SU-DHL-6 (cell line): Measurements from ENCODE around the gene KLK2.

Experiments
- H2AFZ ChIP-seq: fragments of 200-600 bp; sonication (generic); 2 replicates; pipeline ENCODE4 v1.6.1; 2014; ENCODE audit warnings: low read depth, mild to moderate bottlenecking, moderate library complexity, mixed read lengths, antibody characterized with exemption, low read length; ENCODE audit not compliant: severe bottlenecking
- H3F3A ChIP-seq: fragments of 200-600 bp; shearing (Covaris generic); 2 replicates; pipeline ENCODE4 v1.6.0; 2016; ENCODE audit warnings: antibody characterized with exemption, mild to moderate bottlenecking; ENCODE audit not compliant: insufficient read depth
- H3K27ac ChIP-seq: fragments of 200-600 bp; sonication (generic); 2 replicates; pipeline ENCODE4 v1.5.1; 2016; ENCODE audit warnings: low read depth, mild to moderate bottlenecking, low read length, moderate library complexity, mixed read lengths
- H3K27me3 ChIP-seq: fragments of 200-600 bp; sonication (generic), shearing (Covaris generic); 2 replicates; pipeline ENCODE4 v1.6.0; 2014; ENCODE audit warnings: mild to moderate bottlenecking, low read length
- H3K36me3 ChIP-seq: fragments of 200-600 bp; sonication (generic); 2 replicates; pipeline ENCODE4 v1.6.1; 2014; ENCODE audit warnings: mild to moderate bottlenecking, low read length, mixed read lengths
- H3K4me2 ChIP-seq: fragments of 300-600, 200-600 bp; shearing (Covaris generic), sonication (generic); 2 replicates; pipeline ENCODE4 v1.6.0; 2014; ENCODE audit warnings: low read length, low read depth, mild to moderate bottlenecking; ENCODE audit not compliant: poor library complexity, severe bottlenecking
- H3K4me3 ChIP-seq: fragments of 200-600 bp; sonication (generic); 2 replicates; pipeline ENCODE4 v1.5.1; 2014; ENCODE audit warnings: antibody characterized with exemption, low read length, mild to moderate bottlenecking, mixed read lengths; ENCODE audit not compliant: insufficient read depth, poor library complexity, severe bottlenecking
- H3K79me2 ChIP-seq: fragments of 200-600 bp; sonication (generic); 2 replicates; pipeline ENCODE4 v1.6.1; 2014; ENCODE audit warnings: mild to moderate bottlenecking, low read length, moderate library complexity; ENCODE audit not compliant: insufficient read depth
- H3K9ac ChIP-seq: fragments of 200-600 bp; sonication (generic); 2 replicates; pipeline ENCODE4 v1.7.0; 2014; ENCODE audit warnings: mild to moderate bottlenecking, low read length
- H3K9me2 ChIP-seq: fragments of 200-600 bp; sonication (generic); replicated peaks from 2 replicates; pipeline ENCODE4 v1.6.1; 2014; ENCODE audit warnings: low read length; ENCODE audit not compliant: insufficient read depth
- H3K9me3 ChIP-seq: fragments of 200-600 bp; sonication (generic); 2 replicates; pipeline ENCODE4 v1.6.1; 2014; ENCODE audit warnings: low read length, mixed read lengths; ENCODE audit not compliant: insufficient read depth
- H4K20me1 ChIP-seq: fragments of 200-600 bp; sonication (generic); 2 replicates; pipeline ENCODE4 v1.6.1; 2014; ENCODE audit warnings: low read depth, mild to moderate bottlenecking, antibody characterized with exemption, low read length, moderate library complexity, mixed read lengths
- EZH2phosphoT487 ChIP-seq: fragments of 200-600 bp; sonication (generic), shearing (Covaris generic); conservative IDR thresholded peaks from 2 replicates; pipeline ENCODE4 v1.6.1; 2018; ENCODE audit warnings: mild to moderate bottlenecking, antibody characterized with exemption, low read length, moderate library complexity, mixed read lengths
- TF ChIP-seq, protein P1 (sequence below): fragments of 200-600 bp; sonication (generic); IDR thresholded peaks from one replicate; pipeline ENCODE4 v1.5.1; 2017; ENCODE audit warnings: antibody characterized with exemption, mild to moderate bottlenecking, low read length, moderate library complexity; ENCODE audit not compliant: insufficient read depth, poor library complexity, severe bottlenecking

Gene KLK2

DNA sequence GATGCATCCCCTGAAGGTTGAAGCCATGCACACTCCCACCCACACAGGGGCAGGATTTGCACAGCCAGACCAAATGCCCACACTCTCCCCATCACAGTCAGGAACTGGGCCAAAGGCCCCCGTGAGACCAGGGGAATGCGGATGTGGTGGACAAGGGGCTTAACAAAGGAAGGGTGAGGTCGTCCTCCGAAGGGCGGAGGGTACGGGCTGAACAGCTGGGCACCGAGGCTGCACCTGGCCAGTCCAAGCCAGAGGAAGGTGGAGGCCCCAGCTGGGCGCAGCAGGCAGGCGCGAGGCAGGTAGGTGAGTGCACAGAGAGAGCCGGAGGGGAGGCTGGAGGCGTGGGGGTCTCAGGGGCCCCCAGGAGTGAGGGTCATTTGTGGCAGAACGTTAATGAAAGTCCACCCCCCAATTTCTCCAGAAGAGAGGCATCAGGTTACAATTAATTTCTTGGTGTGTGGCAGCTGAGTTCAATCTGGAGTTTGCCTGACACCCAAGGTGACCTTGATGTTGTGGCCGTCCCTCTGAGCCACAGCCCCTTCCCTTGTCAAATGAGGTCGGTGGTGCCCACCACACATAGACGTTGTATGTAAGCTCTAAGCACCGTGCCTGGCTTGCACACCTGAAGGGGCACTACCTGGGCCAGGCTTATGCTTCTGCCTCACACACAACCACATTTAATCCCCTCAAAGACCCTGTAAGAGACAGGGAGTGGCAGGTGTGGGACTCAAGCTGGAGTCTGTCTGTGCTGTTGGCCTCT lies 42.8 kb upstream of the KLK2 start:
- H3K4me2 ChIP-seq = no peak overlapping the region
- H3K9me2 ChIP-seq = no peaks in the 10 kb centered on the region
- H3K27me3 ChIP-seq = no peaks in the 10 kb centered on the region
- TF ChIP-seq, protein P1, sequence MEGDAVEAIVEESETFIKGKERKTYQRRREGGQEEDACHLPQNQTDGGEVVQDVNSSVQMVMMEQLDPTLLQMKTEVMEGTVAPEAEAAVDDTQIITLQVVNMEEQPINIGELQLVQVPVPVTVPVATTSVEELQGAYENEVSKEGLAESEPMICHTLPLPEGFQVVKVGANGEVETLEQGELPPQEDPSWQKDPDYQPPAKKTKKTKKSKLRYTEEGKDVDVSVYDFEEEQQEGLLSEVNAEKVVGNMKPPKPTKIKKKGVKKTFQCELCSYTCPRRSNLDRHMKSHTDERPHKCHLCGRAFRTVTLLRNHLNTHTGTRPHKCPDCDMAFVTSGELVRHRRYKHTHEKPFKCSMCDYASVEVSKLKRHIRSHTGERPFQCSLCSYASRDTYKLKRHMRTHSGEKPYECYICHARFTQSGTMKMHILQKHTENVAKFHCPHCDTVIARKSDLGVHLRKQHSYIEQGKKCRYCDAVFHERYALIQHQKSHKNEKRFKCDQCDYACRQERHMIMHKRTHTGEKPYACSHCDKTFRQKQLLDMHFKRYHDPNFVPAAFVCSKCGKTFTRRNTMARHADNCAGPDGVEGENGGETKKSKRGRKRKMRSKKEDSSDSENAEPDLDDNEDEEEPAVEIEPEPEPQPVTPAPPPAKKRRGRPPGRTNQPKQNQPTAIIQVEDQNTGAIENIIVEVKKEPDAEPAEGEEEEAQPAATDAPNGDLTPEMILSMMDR = no peak
- no peak for TF ChIP-seq EZH2phosphoT487
- no peaks in the 10 kb centered on the region for H3K9me3 ChIP-seq
- no peak overlapping the region for H3K27ac ChIP-seq
- H3K4me3 ChIP-seq = no peak overlapping the region
- H3K9ac ChIP-seq = no peak overlapping the region
- no peaks in the 10 kb centered on the region for H3K36me3 ChIP-seq
- H4K20me1 ChIP-seq = no peaks in the 10 kb centered on the region
- no peaks in the 10 kb centered on the region for H3F3A ChIP-seq
- H2AFZ ChIP-seq = no peak overlapping the region
- H3K79me2 ChIP-seq = no peaks in the 10 kb centered on the region

DNA sequence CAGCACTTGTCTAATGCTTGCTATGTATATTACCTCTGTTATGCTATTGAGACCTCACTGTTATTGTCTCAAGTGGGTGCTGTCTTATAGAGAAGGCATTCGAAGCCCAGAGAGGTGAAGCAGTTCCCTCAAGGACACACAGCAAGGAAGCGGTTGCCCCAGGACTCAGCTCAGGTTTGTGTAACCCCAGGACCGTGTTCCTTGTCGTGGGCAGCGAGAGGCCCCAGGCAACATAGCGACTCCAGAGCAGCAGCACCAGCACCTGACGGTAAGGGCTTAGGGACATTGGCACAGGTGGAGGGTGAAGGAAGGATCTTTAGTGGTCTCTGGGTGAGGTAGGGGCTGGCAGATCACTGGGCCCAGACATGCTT lies 42.2 kb upstream of the KLK2 start:
- Histone ChIP-seq H3K4me2 (no peak overlapping the region), H3K4me3 (no peak overlapping the region), H3K27me3 (no peaks in the 10 kb centered on the region), H3K27ac (no peak overlapping the region), H4K20me1 (no peaks in the 10 kb centered on the region), H3K36me3 (no peaks in the 10 kb centered on the region), H2AFZ (no peak overlapping the region), H3F3A (no peaks in the 10 kb centered on the region), H3K9ac (no peak overlapping the region), H3K9me3 (no peaks in the 10 kb centered on the region), H3K79me2 (no peaks in the 10 kb centered on the region), H3K9me2 (no peaks in the 10 kb centered on the region)
- TF ChIP-seq EZH2phosphoT487 = no peak
- TF ChIP-seq, protein P1 = no peak

DNA sequence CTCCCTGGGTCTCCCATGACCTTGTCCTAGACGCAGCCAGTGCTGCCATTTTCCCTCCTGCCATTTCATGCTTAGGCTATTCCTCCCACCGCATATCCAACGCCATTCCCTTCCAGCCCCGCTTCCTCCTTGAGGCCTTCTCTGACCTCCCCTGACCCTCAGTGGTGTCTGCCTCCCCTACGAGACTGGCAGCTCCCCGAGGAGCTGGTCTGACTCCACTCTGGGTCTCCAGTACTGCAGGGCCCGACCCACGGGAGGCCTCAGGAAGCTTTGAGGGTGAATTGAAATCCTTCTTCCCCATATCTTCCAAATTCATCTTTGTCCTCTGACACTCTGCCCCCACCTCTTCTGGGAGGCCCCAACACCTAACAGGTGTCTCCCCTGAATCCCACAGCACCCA lies 40.6 kb upstream of the KLK2 start:
- no peaks in the 10 kb centered on the region for H3K27me3 ChIP-seq
- H3K4me3 ChIP-seq = no peak overlapping the region
- no peaks in the 10 kb centered on the region for H3F3A ChIP-seq
- no peaks in the 10 kb centered on the region for H3K9me3 ChIP-seq
- no peaks in the 10 kb centered on the region for H4K20me1 ChIP-seq
- no peak overlapping the region for H2AFZ ChIP-seq
- no peak overlapping the region for H3K4me2 ChIP-seq
- no peak overlapping the region for H3K27ac ChIP-seq
- no peaks in the 10 kb centered on the region for H3K9me2 ChIP-seq
- H3K9ac ChIP-seq = no peak overlapping the region
- TF ChIP-seq, protein P1 = no peak
- no peak for TF ChIP-seq EZH2phosphoT487
- no peaks in the 10 kb centered on the region for H3K79me2 ChIP-seq
- no peaks in the 10 kb centered on the region for H3K36me3 ChIP-seq
